GM19193 (cell line): ENCODE data around the gene LGALS3BP.

Source experiments
- POLR2A ChIP-seq: IDR thresholded peaks from 4 replicates; pipeline ENCODE4 v1.6.1; 2011; ENCODE audit not compliant: insufficient read depth, insufficient read length; ENCODE audit errors: extremely low read depth

Gene LGALS3BP

GRCh38 chr17:78934681-78935418 is 44.9 kb downstream of the LGALS3BP start:
- TF ChIP-seq POLR2A = no peak

- no peak for TF ChIP-seq POLR2A
Observed at GRCh38 chr17:78933959-78934568, 45.7 kb downstream of the LGALS3BP start.

- no peak for TF ChIP-seq POLR2A
Observed at GRCh38 chr17:78933025-78933958, 46.4 kb downstream of the LGALS3BP start.

- no peak for TF ChIP-seq POLR2A
Observed at GRCh38 chr17:78929908-78930775, 49.6 kb downstream of the LGALS3BP start.

- no peak for TF ChIP-seq POLR2A
Observed at GRCh38 chr17:78925662-78926555, 53.8 kb downstream of the LGALS3BP start.

GRCh38 chr17:78925234-78925633 is 54.5 kb downstream of the LGALS3BP start, which contains the start of gene TIMP2:
Gene TIMP2 (minus strand): TSS chr17:78925387. CDS start chr17:78925088, 299 bp downstream.
- TF ChIP-seq POLR2A = no peak

GRCh38 chr17:78924481-78925151 is 55.1 kb downstream of the LGALS3BP start:
- no peak for TF ChIP-seq POLR2A

GRCh38 chr17:78923660-78924453 is 55.9 kb downstream of the LGALS3BP start:
- no peak for TF ChIP-seq POLR2A

- TF ChIP-seq POLR2A = no peak
Observed at GRCh38 chr17:78922816-78923498, 56.8 kb downstream of the LGALS3BP start.

GRCh38 chr17:78921437-78921971 is 58.2 kb downstream of the LGALS3BP start:
- TF ChIP-seq POLR2A = no peak
